Neural cell (in vitro differentiated cells): ENCODE measurements around the gene ESCO1. TPM values are rescaled to one million over a fixed set of nuclear protein-coding genes. Genes with fewer than 3 reads are reported as not detected.

Experiments
- H2AFZ ChIP-seq: fragments of 200-600, 300-800 bp; sonication (generic), shearing (Covaris generic); 2 replicates; pipeline ENCODE4 v1.6.0; 2014; ENCODE audit warnings: low read depth, mild to moderate bottlenecking, antibody characterized with exemption, low read length, moderate library complexity
- H3F3A ChIP-seq: fragments of 200-600 bp; shearing (Covaris generic); 2 replicates; pipeline ENCODE4 v1.6.1; 2016; ENCODE audit warnings: mild to moderate bottlenecking, moderate library complexity, mixed read lengths, antibody characterized with exemption, low read length; ENCODE audit not compliant: insufficient read depth, poor library complexity, severe bottlenecking
- H3K27ac ChIP-seq: fragments of 200-600, 300-800 bp; sonication (generic), shearing (Covaris generic); 2 replicates; pipeline ENCODE4 v1.5.1; 2014; ENCODE audit warnings: mild to moderate bottlenecking, low read length, moderate library complexity
- H3K27me3 ChIP-seq: fragments of 300-800, 200-600 bp; sonication (generic), shearing (Covaris generic); 2 replicates; pipeline ENCODE4 v1.6.0; 2014; ENCODE audit warnings: mild to moderate bottlenecking, low read depth, low read length, moderate library complexity; ENCODE audit not compliant: insufficient read depth
- H3K36me3 ChIP-seq: fragments of 300-800, 200-600 bp; sonication (generic), shearing (Covaris generic); 2 replicates; pipeline ENCODE4 v1.5.1; 2014; ENCODE audit warnings: mild to moderate bottlenecking, antibody characterized with exemption, low read length, moderate library complexity; ENCODE audit not compliant: insufficient read depth
- H3K4me2 ChIP-seq: fragments of 300-800, 200-600 bp; sonication (generic), shearing (Covaris generic); 2 replicates; pipeline ENCODE4 v1.6.0; 2014; ENCODE audit warnings: mild to moderate bottlenecking, low read length
- H3K4me3 ChIP-seq: fragments of 300-800, 200-600 bp; sonication (generic), shearing (Covaris generic); 2 replicates; pipeline ENCODE4 v1.5.1; 2014; ENCODE audit warnings: mild to moderate bottlenecking, low read length, moderate library complexity
- H3K79me2 ChIP-seq: fragments of 200-600 bp; shearing (Covaris generic); replicated peaks from 2 replicates; pipeline ENCODE4 v1.6.0; 2014; ENCODE audit warnings: mild to moderate bottlenecking, low read length, moderate library complexity; ENCODE audit not compliant: insufficient read depth
- H3K9ac ChIP-seq: fragments of 300-800, 200-600 bp; sonication (generic), shearing (Covaris generic); 2 replicates; pipeline ENCODE4 v1.6.1; 2016; ENCODE audit warnings: mild to moderate bottlenecking, low read length, mixed read lengths
- H3K9me2 ChIP-seq: fragments of 200-600 bp; shearing (Covaris generic); 2 replicates; pipeline ENCODE4 v1.6.1; 2016; ENCODE audit warnings: mild to moderate bottlenecking, low read length, mixed read lengths; ENCODE audit not compliant: insufficient read depth
- H3K9me3 ChIP-seq: fragments of 200-600, 300-800 bp; sonication (generic), shearing (Covaris generic); 2 replicates; pipeline ENCODE4 v1.6.1; 2016; ENCODE audit warnings: mild to moderate bottlenecking, mixed run types, low read length, moderate library complexity, mixed read lengths
- H4K20me1 ChIP-seq: fragments of 200-600 bp; shearing (Covaris generic); 2 replicates; pipeline ENCODE4 v1.6.1; 2016; ENCODE audit warnings: mild to moderate bottlenecking, mixed run types; ENCODE audit not compliant: insufficient read depth
- CTCF ChIP-seq: fragments of 450-650 bp; IDR thresholded peaks from 2 replicates; pipeline ENCODE4 v1.5.1; 2014; ENCODE audit warnings: antibody characterized with exemption, mild to moderate bottlenecking, moderate library complexity; ENCODE audit not compliant: poor library complexity, severe bottlenecking
- EP300 ChIP-seq: fragments of 450-650 bp; conservative IDR thresholded peaks from 2 replicates; pipeline ENCODE4 v1.6.1; 2014; ENCODE audit warnings: antibody characterized with exemption, mild to moderate bottlenecking, moderate library complexity; ENCODE audit not compliant: poor library complexity, severe bottlenecking
- EZH2 ChIP-seq: fragments of 200-600, 300-800 bp; shearing (Covaris generic), sonication (generic); IDR thresholded peaks from 2 replicates; pipeline ENCODE4 v1.6.1; 2014; ENCODE audit warnings: antibody characterized with exemption, low read length, borderline replicate concordance, mild to moderate bottlenecking; ENCODE audit not compliant: insufficient read depth, poor library complexity, severe bottlenecking
- MXI1 ChIP-seq: fragments of 450-650 bp; conservative IDR thresholded peaks from 2 replicates; pipeline ENCODE4 v1.6.1; 2014; ENCODE audit warnings: antibody characterized with exemption, mild to moderate bottlenecking; ENCODE audit not compliant: poor library complexity, severe bottlenecking
- POLR2AphosphoS5 ChIP-seq: IDR thresholded peaks from 2 replicates; pipeline ENCODE4 v1.6.1; 2012
- RAD21 ChIP-seq: fragments of 450-650 bp; conservative IDR thresholded peaks from 2 replicates; pipeline ENCODE4 v1.6.1; 2014; ENCODE audit warnings: antibody characterized with exemption, mild to moderate bottlenecking, moderate library complexity
- SMC3 ChIP-seq: fragments of 450-650 bp; conservative IDR thresholded peaks from 2 replicates; pipeline ENCODE4 v1.6.1; 2014; ENCODE audit warnings: antibody characterized with exemption, mild to moderate bottlenecking, moderate library complexity; ENCODE audit not compliant: poor library complexity
- TAF1 ChIP-seq: IDR thresholded peaks from 2 replicates; pipeline ENCODE4 v1.6.1; 2012; ENCODE audit warnings: low read depth
- polyA plus RNA-seq: library from polyadenylated mRNA; depleted of rRNA; stranded (reverse); fragments of >200 nt; gene quantifications from 2 replicates; pipeline ENCODE4 v1.2.3, GENCODE V29; 2014
- TF ChIP-seq, protein P1 (sequence below): IDR thresholded peaks from 2 replicates; pipeline ENCODE4 v1.6.1; 2012; ENCODE audit warnings: borderline replicate concordance

ESCO1 gene
- polyA plus RNA-seq, 1 donor from 2014 or later, result 26.4 TPM

- Histone ChIP-seq H3K9me2 (no peaks in the 10 kb centered on the region), H3K36me3 (no peaks in the 10 kb centered on the region), H3K4me2 (no peak overlapping the region), H3F3A (no peaks in the 10 kb centered on the region), H3K4me3 (no peak overlapping the region), H2AFZ (no peak overlapping the region), H3K27me3 (no peaks in the 10 kb centered on the region), H3K9me3 (peaks cover 4% of the 10 kb centered on the region), H4K20me1 (no peaks in the 10 kb centered on the region), H3K9ac (no peak overlapping the region), H3K79me2 (peaks cover 5% of the 10 kb centered on the region), H3K27ac (no peak overlapping the region)
- no peak for TF ChIP-seq EZH2
- TF ChIP-seq EP300, result no peak
These were observed 16.1 kb downstream of the ESCO1 start for GRCh38 chr18:21584391-21584790.

DNA sequence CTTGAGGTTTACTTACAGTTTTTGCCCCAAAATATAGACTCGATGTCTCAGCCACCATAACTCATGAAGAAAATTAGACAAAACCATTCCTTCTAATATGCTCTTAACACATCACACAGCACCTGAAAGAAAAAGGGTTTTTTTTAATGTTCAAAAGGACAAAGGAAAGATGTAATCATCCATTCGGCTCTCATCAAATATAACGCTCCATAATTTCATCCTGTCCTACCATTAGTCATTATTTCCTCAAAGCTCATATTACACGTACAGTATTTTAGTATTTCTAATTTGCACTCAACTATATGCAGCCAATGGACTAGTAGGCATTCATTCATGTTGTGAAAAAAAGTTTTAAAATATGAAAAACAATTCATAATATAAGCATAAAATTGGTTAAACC is 24.8 kb downstream of the ESCO1 start:
- Histone ChIP-seq H3K9me2 (no peaks in the 10 kb centered on the region), H3K27me3 (no peaks in the 10 kb centered on the region), H3K36me3 (peaks cover 4% of the 10 kb centered on the region), H2AFZ (no peak overlapping the region), H3F3A (no peaks in the 10 kb centered on the region), H3K79me2 (no peaks in the 10 kb centered on the region), H3K27ac (no peak overlapping the region), H3K4me3 (no peak overlapping the region), H3K4me2 (no peak overlapping the region), H3K9ac (no peak overlapping the region), H4K20me1 (no peaks in the 10 kb centered on the region), H3K9me3 (no peaks in the 10 kb centered on the region)
- TF ChIP-seq SMC3 (no peak), TAF1 (no peak), RAD21 (no peak), POLR2AphosphoS5 (no peak), EP300 (no peak), CTCF (no peak), EZH2 (no peak), MXI1 (no peak)
- TF ChIP-seq, protein P1, sequence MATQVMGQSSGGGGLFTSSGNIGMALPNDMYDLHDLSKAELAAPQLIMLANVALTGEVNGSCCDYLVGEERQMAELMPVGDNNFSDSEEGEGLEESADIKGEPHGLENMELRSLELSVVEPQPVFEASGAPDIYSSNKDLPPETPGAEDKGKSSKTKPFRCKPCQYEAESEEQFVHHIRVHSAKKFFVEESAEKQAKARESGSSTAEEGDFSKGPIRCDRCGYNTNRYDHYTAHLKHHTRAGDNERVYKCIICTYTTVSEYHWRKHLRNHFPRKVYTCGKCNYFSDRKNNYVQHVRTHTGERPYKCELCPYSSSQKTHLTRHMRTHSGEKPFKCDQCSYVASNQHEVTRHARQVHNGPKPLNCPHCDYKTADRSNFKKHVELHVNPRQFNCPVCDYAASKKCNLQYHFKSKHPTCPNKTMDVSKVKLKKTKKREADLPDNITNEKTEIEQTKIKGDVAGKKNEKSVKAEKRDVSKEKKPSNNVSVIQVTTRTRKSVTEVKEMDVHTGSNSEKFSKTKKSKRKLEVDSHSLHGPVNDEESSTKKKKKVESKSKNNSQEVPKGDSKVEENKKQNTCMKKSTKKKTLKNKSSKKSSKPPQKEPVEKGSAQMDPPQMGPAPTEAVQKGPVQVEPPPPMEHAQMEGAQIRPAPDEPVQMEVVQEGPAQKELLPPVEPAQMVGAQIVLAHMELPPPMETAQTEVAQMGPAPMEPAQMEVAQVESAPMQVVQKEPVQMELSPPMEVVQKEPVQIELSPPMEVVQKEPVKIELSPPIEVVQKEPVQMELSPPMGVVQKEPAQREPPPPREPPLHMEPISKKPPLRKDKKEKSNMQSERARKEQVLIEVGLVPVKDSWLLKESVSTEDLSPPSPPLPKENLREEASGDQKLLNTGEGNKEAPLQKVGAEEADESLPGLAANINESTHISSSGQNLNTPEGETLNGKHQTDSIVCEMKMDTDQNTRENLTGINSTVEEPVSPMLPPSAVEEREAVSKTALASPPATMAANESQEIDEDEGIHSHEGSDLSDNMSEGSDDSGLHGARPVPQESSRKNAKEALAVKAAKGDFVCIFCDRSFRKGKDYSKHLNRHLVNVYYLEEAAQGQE, result no peak

GRCh38 chr18:21571772-21572171 is 28.7 kb downstream of the ESCO1 start:
- no peaks in the 10 kb centered on the region for H3K79me2 ChIP-seq
- no peak overlapping the region for H2AFZ ChIP-seq
- no peak overlapping the region for H3K9ac ChIP-seq
- H4K20me1 ChIP-seq, result no peaks in the 10 kb centered on the region
- no peaks in the 10 kb centered on the region for H3F3A ChIP-seq
- H3K9me2 ChIP-seq, result no peaks in the 10 kb centered on the region
- no peak for TF ChIP-seq SMC3
- no peak for TF ChIP-seq EP300
- TF ChIP-seq EZH2, result no peak
- TF ChIP-seq CTCF, result no peak
- TF ChIP-seq RAD21, result no peak
- TF ChIP-seq TAF1, result no peak
- no peak for TF ChIP-seq POLR2AphosphoS5
- TF ChIP-seq, protein P1, result no peak
- no peak for TF ChIP-seq MXI1
- H3K27ac ChIP-seq, result no peak overlapping the region
- H3K4me2 ChIP-seq, result no peak overlapping the region
- no peaks in the 10 kb centered on the region for H3K27me3 ChIP-seq
- H3K4me3 ChIP-seq, result no peak overlapping the region
- peaks cover 9% of the 10 kb centered on the region for H3K36me3 ChIP-seq
- H3K9me3 ChIP-seq, result no peaks in the 10 kb centered on the region
